Measurements from ENCODE around the gene ITK.

GRCh38 chr5:157203417-157203816 is 22.8 kb downstream of the ITK start:
- TF ChIP-seq GATA2 (IDR thresholded peaks at IDR 0.05; ENCODE audit: low read depth, low read length) (no peak), GATA3 (IDR thresholded peaks at IDR 0.05; ENCODE audit: low read depth, low read length) (no peak)

All from SH-SY5Y (cell line).